Heart right ventricle (tissue), 16 donors: ENCODE data around the gene GALNTL6. TPM values are rescaled to one million over a fixed set of nuclear protein-coding genes. Genes with fewer than 3 reads are reported as not detected.

Experiments used
- ATAC-seq, 8 donors: fragments of 200-7000 bp; cut with Tn5 transposase; one replicate each; pipeline ENCODE4 v1.9.1; 2020; ENCODE audit warnings: mild to moderate bottlenecking in 8 of 8, moderate library complexity in 8 of 8, moderate number of reproducible peaks in 1 of 8
- DNase-seq, 2 donors: peaks; one replicate each; pipeline ENCODE4 v3.0.0-alpha.2; 2020
- H3K27ac ChIP-seq, 10 donors: fragments of 200-600 bp; sonication (generic) in 2 of 10; one replicate each; pipeline versions ENCODE4 v1.5.0 to v1.8.0; 2020 to 2022; ENCODE audit warnings: mild to moderate bottlenecking in 3 of 10
- H3K27me3 ChIP-seq, 7 donors: fragments of 200-600 bp; one replicate each; pipeline ENCODE4 v1.8.0; 2021 to 2022; ENCODE audit warnings: mild to moderate bottlenecking in 2 of 7
- H3K36me3 ChIP-seq, 9 donors: fragments of 200-600 bp; sonication (generic) in 1 of 9; one replicate each; pipeline versions ENCODE4 v1.5.0 to v1.8.0; 2020 to 2022; ENCODE audit warnings: mild to moderate bottlenecking in 2 of 9
- H3K4me1 ChIP-seq, 9 donors: fragments of 200-600 bp; sonication (generic) in 1 of 9; one replicate each; pipeline versions ENCODE4 v1.5.0 to v1.8.0; 2020 to 2022; ENCODE audit warnings: mild to moderate bottlenecking in 4 of 9
- H3K4me3 ChIP-seq, 10 donors: fragments of 200-600 bp; sonication (generic) in 2 of 10; one replicate each; pipeline versions ENCODE4 v1.5.0 to v1.8.0; 2020 to 2022; ENCODE audit warnings: mild to moderate bottlenecking in 7 of 10, moderate library complexity in 2 of 10
- H3K9me3 ChIP-seq, 11 donors: fragments of 200-600 bp in 10 of 11; sonication (generic) in 2 of 11; one replicate each; pipeline versions ENCODE4 v1.5.0 to v1.8.0; 2013 to 2022; ENCODE audit warnings: mild to moderate bottlenecking in 2 of 11, control low read depth in 1 of 11, moderate library complexity in 1 of 11
- WGBS, 2 donors: extraction: QIAGEN DNeasy Blood & Tissue Kit; methylation state at CpG; one replicate each; pipeline ENCODE4 v1.1.7; 2013; ENCODE audit warnings: inconsistent platforms in 1 of 2; 5-methylcytosine and 5-hydroxymethylcytosine counted together
- intact Hi-C, 10 donors: fragments of 100-400 bp; cut with DNase I; formaldehyde crosslinking; loops; one replicate each; pipeline versions ENCODE4 v1.11.1 to v1.14.2; 2022
- polyA plus RNA-seq, 2 donors: library from polyadenylated mRNA; stranded (reverse); fragments of 200-250 nt; gene quantifications; one replicate each; pipeline ENCODE4 v1.2.3, GENCODE V29; 2013
- total RNA-seq, 10 donors: library from RNA; stranded (reverse); fragmentation: NEBNext Ultra II Directional in 3 of 10; extraction: Animal tissue kit (Norgen Biotek cat#: 25700) in 3 of 10; gene quantifications; one replicate each; pipeline versions ENCODE4 v1.2.1 to v1.2.4, GENCODE V29; 2021 to 2023
- TF ChIP-seq, protein P1 (sequence below), 9 donors: fragments of 200-600 bp; sonication (generic) in 2 of 9; IDR thresholded peaks; one replicate each; pipeline versions ENCODE4 v1.5.0 to v1.8.0; 2021 to 2022; ENCODE audit warnings: antibody characterized with exemption in 9 of 9, mild to moderate bottlenecking in 5 of 9, moderate library complexity in 1 of 9
- donor health status: Arrhythmogenic right ventricular cardiomyopathy.
- donor health status: ischemic (EF 13 %, LVEDD 7.1; RV severe dilation, severe dysfunction).
- donor health status: healthy with polysubstance abuse.
- donor health status: DM: no; HTN: yes; CAD: no.
- donor health status: DM: no; HTN: no; CAD: no.
- donor health status: ischemic (EF 25% LVEDD 6.9; RV normal size, moderate dysfunction).
- donor health status: ischemic (EF 25% LVEDD 5.7; RV mildly dilated, moderate dysfunction).
- donor health status: healthy.
- donor health status: DM: yes; HTN: yes; CAD: no.
- donor health status: Ischemic cardiomyopathy.
- donor health status: ischemic (EF 35%, LVEDD 5.7; RV mildly dilated, moderate dysfunction).
- donor health status: nonischemic (EF 11% LVEDD 7.7; RV severe dilation, severe dysfunction).
- donor health status: DM: yes; HTN: yes; CAD: no.
- donor health status: PGD.
- donor health status: ischemic (EF 29% LVEDD 5.4; RV normal size, mild dysfunction).
- donor health status: nonischemic (EF 23%, LVEDD 6.1; RV moderate dilation, normal function).

Gene GALNTL6
- total and polyA plus RNA-seq, 12 donors = 0.14 to 2.6 (median 0.49) TPM; not detected in 6

DNA sequence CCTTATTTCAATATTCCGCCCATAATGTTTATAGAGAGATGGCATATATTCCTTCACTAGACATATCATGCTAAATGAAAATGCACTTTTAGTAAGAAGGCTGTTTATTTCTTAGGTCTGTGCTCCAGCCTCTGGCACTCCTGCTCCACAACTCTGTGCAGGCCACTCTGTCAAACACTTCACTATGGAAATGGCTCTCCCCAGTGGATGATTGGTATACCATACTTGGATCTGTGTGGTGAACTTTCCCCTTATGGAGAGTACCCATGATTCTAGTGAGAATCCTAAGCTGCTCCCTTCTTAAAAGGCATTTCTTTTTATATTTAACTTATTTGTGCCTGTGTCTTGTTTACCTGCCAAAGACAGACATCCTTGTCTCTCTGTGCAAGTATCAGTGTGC is 875.3 kb downstream of the GALNTL6 start:
- 84 to 92% methylated on average over 1 of the region's 1 CpG for WGBS, 2 donors
- intact Hi-C loops = no loop called here
- Histone ChIP-seq H3K4me3 (no peak overlapping the region), H3K4me1 (no peaks in the 10 kb centered on the region), H3K9me3 (peaks cover 0 to 30% (median 5%) of the 10 kb centered on the region in 11 donors), H3K27ac (no peak overlapping the region), H3K27me3 (no peaks in the 10 kb centered on the region), H3K36me3 (no peaks in the 10 kb centered on the region)
- ATAC-seq (no peak), DNase-seq (no peak)
- TF ChIP-seq, protein P1, sequence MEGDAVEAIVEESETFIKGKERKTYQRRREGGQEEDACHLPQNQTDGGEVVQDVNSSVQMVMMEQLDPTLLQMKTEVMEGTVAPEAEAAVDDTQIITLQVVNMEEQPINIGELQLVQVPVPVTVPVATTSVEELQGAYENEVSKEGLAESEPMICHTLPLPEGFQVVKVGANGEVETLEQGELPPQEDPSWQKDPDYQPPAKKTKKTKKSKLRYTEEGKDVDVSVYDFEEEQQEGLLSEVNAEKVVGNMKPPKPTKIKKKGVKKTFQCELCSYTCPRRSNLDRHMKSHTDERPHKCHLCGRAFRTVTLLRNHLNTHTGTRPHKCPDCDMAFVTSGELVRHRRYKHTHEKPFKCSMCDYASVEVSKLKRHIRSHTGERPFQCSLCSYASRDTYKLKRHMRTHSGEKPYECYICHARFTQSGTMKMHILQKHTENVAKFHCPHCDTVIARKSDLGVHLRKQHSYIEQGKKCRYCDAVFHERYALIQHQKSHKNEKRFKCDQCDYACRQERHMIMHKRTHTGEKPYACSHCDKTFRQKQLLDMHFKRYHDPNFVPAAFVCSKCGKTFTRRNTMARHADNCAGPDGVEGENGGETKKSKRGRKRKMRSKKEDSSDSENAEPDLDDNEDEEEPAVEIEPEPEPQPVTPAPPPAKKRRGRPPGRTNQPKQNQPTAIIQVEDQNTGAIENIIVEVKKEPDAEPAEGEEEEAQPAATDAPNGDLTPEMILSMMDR (IDR thresholded peaks at IDR 0.05) = no peak

DNA sequence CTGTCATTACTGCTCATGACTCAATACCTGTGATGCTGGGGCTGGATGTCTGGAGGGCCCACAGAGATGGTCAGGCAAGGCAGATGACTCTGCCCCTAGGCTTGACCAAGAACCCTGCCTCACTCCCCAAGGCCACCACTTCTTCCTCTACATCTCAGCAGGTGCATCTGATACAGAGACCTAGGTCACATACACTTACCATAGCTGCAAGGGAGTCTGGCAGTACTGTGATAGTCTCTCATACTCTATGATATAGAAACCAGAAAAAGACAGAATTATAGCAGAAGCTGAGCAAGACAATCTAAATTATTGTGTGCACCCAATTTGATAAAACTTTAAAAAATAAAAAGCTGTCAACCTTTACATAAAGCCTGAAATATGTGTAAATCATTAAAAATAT is 878.3 kb downstream of the GALNTL6 start:
- ATAC-seq (no peak), DNase-seq (no peak)
- no peaks in the 10 kb centered on the region for H3K4me1 ChIP-seq
- peaks cover 0 to 41% (median 5%) of the 10 kb centered on the region in 11 donors for H3K9me3 ChIP-seq
- intact Hi-C loops = no loop called here
- TF ChIP-seq, protein P1 (IDR thresholded peaks at IDR 0.05) = no peak
- H3K27ac ChIP-seq = no peak overlapping the region
- no peaks in the 10 kb centered on the region for H3K27me3 ChIP-seq
- H3K4me3 ChIP-seq = no peak overlapping the region
- no peaks in the 10 kb centered on the region for H3K36me3 ChIP-seq

DNA sequence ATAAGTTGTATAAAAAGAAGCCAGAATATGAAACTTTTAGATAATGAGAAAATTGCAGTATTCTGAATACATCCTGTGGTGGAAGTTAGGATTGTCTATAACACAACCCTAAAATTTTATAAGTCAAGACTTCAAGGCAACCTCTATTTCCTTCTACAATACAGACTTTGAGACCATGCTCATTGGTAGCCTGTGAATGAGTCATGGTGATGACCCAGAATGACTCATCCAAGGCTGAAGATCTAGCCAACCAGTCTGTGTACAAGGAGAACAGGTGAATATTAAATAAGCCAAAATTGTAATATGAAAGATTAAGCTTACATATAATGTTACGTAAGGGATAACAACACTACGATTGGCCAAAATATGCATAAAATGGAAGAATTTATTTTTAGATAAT is 879.5 kb downstream of the GALNTL6 start:
- ATAC-seq (no peak), DNase-seq (no peak)
- Histone ChIP-seq H3K36me3 (no peaks in the 10 kb centered on the region), H3K27me3 (no peaks in the 10 kb centered on the region), H3K4me1 (no peaks in the 10 kb centered on the region), H3K9me3 (peaks cover 0 to 41% (median 5%) of the 10 kb centered on the region in 11 donors), H3K27ac (no peak overlapping the region), H3K4me3 (no peak overlapping the region)
- TF ChIP-seq, protein P1 (IDR thresholded peaks at IDR 0.05) = no peak
- WGBS, 2 donors = 72 to 74% methylated on average over 2 of the region's 2 CpGs
- intact Hi-C loops = no loop called here

DNA sequence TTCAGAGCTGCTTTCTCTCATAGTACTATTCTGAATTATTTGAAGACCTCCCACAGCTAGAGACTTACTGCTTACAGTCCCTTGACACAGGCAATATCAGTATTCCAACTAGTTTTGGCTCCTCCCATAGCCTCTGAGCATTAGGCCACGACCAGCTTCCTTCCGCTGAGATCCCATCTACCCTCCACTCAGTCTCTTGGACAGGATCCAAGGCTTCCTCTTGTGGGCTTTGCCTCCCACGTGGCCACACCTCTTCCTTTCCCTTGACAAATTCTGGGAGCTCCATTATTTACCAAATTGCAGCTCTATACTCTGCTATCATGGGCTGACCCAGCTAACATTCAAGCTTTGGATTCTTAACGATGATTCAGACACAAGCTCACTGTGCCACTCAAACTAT is 885.1 kb downstream of the GALNTL6 start:
- no peaks in the 10 kb centered on the region for H3K36me3 ChIP-seq
- H3K27me3 ChIP-seq = no peaks in the 10 kb centered on the region
- 25 to 30% methylated on average over 4 of the region's 4 CpGs for WGBS, 2 donors
- intact Hi-C loops = no loop called here
- ATAC-seq = no peak
- H3K4me1 ChIP-seq = no peaks in the 10 kb centered on the region
- peaks cover 0 to 15% (median 0%) of the 10 kb centered on the region in 11 donors for H3K9me3 ChIP-seq
- H3K27ac ChIP-seq = no peak overlapping the region
- TF ChIP-seq, protein P1 (IDR thresholded peaks at IDR 0.05) = no peak
- DNase-seq = no peak
- no peak overlapping the region for H3K4me3 ChIP-seq

DNA sequence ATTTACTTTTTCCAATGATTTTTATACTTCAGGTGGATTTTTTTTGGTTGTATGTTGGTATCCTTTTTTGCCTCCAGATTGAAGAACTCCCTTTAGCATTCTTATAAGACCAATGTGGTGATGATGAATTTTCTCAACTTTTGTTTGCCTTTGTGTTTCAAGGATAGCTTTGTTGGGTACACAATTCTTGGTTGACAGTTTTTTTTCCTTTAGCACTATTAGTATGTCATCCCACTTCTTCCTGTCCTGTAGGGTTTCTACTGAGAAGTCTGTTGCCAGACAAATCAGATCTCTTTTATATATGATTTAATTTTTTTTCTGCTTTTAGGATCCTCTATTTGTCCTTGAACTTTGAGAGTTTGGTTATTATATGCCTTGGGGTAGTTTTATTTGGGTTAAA is 892.4 kb downstream of the GALNTL6 start:
- Histone ChIP-seq H3K4me1 (no peaks in the 10 kb centered on the region), H3K4me3 (no peak overlapping the region), H3K36me3 (no peaks in the 10 kb centered on the region), H3K27me3 (no peaks in the 10 kb centered on the region), H3K9me3 (peaks cover 0 to 41% (median 11%) of the 10 kb centered on the region in 11 donors), H3K27ac (no peak overlapping the region)
- ATAC-seq (no peak), DNase-seq (no peak)
- intact Hi-C loops = no loop called here
- TF ChIP-seq, protein P1 (IDR thresholded peaks at IDR 0.05) = no peak
